CD4-positive, alpha-beta T cell treated with Interferon gamma for 1 hour (primary cell): Measurements from ENCODE around the gene HJV.

Source experiments
- DNase-seq: peaks from one replicate; pipeline ENCODE4 v3.0.0-alpha.2; 2020

The HJV gene

DNA sequence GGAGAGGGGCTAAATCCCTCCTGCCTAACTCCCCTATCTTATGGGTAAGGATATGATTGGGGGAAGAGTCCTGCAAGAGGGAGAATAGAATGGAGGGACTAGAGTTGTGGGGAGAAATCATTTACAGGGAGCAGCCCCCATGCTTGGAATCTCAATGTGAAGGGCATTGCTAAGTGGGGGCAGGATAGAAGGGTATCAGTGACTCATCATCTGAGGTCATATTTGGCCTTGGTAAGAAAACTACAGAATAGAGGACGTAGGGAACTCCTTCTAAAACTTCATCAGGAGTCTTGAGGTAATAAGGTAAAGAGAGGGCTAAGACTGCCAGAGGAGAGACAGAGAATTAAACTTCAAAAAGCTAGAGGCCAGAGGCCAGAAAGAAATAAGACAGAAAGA lies 487 bp downstream of the HJV start:
- DNase-seq: no peak

DNA sequence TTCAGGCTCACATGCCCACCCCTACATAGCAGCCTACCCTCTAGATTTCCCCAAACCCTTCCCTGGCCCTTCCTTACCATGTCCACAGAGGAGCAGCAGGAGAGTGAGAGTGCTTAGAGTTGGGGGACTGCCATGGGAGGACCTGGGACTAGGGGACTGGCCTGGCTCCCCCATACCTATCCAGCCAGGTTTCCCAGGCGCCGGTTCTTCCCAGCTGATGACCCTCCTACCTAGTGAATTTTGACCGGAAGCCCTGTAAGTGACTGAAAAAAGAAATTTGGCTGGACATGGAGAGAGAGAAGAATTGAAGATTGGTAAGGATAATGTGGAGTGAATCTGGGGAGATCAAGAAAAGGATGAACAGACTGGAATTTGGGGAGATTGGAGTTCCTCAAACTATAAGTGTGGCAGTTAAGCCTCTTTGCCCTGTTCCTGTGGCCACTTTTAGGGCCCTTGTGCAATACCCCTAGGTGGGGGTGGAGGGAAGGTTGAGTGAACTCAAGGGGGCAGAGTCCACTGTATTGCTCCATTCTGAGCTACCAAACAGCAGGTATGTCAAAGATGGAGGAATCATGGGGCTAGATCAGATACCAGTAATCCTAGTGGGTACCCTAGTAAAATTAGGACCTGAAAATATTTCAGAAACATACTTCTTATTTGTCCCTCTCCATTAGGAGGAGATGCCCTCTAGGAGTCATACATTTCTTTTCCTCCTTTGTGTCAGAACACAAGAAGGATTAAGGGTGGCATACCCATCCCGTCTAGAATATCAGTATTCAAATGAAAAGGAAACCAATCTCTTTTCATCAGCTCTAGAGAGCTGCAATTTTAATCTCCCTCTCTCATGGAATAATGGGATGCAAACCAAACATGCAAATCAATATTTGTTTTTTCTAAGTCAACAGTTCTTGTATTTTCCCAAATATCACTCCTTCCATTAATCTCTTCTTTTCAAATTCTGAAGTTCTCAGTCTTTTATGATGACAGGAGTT lies 1.2 kb downstream of the HJV start:
- DNase-seq: no peak

DNA sequence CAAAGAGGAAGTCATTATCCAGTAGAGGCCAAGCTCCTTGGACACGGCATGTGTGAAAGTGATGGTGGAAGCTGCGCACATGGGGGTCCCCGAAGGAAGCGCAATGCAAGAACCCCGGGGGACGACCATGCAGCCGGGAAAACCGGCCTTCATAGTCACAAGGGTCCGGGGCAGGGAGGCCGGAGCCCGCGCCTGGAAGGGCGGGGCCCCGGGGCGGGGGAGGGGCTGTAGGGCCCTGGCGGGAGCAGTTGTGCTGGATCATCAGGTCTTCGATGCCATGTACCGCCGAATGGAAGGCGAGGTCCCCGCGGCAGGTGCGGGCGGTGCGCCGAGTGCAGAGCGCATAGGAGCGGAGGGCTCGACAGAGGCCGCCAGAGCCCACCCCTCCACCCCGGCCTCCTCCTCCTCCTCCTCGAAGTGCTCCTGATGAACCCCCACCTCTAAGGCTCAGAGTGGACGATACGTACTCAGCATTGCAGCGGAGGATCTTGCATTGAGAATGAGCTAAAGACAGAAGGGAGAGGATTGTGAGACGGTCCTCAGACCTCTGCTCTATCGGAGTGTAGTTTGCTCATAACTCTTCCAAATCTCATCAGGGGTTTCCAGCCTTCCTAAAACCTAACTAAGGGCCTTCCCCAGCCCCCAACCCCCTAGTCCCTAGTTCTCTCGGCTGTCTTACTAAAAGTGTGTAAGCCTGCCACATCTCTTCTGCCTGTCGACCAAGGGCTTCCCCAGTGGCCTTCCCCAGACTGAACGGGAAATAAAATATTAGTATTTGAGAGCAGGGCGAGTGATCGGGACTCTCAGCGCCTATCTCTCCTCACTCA lies 2.1 kb downstream of the HJV start:
- DNase-seq: no peak

DNA sequence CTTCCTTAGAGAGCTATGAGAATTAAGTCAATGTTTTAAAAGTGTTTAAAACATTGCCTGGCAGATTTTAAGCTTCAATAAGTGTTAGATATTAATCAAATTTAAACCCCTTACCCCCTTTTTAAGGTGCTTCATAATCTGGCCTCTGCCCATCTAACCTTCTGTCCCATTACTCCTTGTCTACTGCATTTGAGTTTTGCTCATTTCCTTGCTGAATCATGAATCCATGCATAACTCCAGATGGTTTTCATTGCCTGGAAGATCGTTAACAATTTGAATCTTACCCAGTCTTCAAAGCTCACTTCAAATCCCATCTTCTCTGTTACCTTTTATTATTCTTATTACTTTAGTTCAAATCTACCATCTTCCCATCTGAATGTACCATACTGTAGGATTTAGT lies 4.6 kb downstream of the HJV start:
- no peak for DNase-seq

DNA sequence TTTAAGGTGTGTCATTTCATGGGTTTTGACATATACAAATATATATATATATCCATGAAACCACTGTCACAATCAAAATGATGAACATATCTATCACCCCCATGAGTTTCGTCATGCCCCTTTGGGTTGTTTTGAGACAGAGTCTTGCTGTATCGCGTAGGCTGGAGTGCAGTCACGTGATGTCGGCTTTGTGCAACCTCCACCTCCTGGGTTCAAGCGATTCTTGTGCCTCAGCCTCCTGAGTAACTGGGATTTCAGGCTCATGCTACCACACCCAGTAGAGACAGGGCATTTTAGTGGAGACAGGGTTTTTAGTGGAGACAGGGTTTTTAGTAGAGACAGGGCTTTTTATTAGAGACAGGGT lies 8.0 kb downstream of the HJV start:
- DNase-seq: no peak

DNA sequence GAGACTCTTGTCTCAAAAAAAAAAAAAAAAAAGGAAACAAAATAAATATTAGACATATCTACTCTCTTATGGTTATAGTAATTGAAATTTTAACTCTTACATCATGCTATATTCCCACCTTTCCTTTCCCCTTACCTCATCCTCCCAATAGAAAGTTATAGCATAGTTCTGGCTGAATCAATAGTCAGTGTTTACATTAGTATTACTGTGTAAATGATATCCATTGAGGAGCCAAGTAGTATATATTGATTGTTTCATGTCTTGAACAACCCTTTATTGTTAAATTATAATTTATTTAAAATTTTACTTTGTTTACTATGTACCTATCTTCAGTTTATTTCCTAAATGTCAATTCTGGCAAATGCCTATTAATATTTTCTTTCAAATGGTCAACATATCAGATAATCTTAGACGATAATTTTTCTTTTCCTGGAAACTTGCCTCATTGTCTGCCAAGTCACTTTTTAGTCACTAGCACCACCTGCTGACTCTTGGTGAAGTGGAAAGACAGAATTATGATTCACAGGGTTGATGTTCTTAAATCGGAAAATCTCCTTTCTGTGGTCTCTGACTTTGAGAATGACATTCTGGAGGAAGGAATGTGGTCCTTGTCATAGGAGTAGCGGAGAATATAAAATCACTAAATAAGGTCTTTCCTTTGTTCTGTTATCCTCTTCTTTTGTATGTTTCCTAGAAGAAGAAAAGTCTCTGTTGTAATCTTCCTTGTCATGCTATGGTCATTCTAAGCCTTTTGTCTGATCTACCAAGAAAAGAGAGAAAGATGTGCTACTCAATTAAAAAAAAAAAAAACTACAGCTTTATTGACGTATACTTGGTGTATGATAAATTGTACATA lies 8.6 kb downstream of the HJV start:
- DNase-seq: peak; percentile 46

DNA sequence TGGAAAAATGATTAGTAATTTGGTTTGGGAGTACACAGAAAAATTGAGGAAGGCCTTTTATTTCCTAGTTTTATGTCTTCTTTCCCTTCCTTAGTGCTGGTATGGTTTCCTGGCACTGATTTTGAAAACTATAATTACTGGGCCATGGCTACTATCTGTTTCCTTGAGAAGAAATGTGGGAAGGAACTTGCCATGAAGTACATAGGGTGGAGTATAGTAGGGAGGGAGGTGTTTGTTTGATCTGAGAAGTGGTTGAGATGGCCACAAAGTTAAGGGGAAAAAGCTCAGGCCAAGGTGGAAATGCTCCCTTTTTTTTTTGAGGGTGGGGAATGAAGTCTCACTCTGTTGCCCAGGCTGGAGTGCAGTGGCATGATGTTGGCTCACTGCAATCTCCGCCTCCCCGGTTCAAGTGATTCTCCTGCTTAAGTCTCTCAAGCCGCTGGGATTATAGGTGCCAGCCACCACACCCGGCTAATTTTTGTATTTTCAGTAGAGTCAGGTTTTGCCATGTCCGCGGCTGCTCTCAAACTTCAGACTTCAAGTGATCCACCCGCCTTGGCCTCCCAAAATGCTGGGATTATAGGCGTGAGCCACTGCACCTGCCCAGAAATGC lies 11.3 kb downstream of the HJV start:
- no peak for DNase-seq

DNA sequence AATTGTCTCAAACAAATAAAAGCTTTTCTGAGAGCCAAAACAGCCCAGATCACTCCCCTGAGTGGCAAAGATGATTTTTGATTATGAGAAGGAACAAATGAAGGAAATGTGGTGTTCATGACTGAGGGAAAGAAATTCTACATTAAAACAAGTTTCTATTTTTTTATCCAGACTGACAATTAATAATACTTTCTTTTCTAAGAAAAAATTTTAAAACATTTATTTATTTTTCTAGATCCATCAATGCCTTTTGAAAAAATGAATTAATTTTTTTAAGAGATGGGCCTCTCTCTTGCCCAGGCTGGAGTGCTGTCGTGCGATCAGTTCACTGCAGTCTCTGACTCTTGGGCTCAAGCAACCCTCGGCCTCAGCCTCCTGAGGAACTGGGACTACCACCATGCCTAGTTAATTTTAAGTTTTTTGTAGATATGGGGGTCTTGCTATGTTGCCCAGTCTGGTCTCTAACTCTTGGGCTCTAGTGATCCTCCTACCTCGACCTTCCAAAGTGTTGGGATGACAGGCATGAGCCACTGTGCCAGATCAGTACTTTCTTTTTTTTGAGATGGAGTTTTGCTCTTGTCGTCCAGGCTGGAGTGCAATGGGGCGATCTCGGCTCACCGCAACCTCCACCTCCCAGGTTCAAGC lies 13.9 kb downstream of the HJV start:
- no peak for DNase-seq

DNA sequence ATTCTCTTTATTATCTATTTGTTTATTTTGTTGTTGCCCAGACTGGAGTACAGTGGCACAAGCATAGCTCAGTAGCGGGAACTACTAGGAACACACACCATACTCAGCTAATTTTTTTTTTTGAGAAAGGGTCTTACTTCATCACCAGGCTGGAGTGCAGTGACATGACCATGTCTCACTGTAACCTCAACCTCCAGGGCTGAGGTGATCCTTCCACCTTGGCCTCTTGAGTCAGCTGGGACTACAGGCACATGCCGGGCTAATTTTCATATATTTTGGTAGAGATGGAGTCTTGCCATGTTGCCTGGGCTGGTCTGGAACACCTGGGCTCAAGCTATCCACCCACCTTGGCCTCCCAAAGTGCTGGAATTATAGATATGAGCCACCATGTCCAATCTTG lies 19.8 kb downstream of the HJV start:
- DNase-seq: no peak

DNA sequence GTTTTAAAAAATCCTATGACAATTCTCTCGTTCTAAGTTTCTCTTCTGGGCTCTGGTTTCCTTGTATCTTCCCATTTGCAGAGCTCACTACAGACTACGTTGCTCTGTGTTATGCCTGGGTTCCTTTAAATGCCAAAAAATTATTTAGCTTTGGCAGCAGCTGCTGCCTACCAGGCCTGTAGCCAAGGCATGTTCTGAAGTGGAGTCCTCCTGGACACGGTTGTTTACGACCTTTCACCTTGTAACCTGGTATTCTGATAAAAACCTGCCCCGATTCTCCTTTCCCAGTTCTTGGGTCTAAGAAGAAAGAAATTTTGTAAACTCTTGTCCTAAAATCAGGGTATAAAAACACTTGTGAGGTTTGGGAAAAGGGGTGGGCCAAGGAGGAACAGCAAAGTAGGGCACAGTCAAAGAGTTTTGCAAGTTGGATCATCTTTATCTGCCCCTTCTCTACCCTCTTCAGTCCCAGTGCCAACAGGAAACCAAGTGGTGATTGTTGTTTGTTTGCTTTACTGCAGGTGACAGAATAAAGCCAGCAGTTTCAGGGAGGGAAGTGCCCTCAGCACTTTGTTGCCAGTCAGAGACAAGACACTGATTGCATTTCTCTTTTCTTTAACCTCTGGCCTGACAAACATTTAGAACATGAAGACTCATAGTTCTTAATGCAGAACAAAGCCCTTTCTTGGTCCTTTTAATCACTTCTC lies 22.1 kb downstream of the HJV start:
- DNase-seq: peak; percentile 47

DNA sequence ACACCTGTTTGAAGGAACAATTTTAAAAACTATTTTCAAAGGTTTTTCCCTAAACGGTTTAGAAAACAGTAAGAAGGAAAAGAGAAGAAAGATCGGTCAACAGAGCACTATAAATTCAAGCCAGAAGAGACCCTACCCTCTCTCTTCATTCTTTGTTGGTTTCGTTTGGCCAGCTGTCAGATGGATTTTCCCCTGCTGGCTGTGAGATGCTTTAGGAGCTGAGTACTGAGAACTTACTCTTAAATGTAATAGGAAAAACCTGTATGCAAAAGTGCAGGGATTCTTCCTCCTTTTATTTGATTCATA lies 23.9 kb downstream of the HJV start:
- no peak for DNase-seq

DNA sequence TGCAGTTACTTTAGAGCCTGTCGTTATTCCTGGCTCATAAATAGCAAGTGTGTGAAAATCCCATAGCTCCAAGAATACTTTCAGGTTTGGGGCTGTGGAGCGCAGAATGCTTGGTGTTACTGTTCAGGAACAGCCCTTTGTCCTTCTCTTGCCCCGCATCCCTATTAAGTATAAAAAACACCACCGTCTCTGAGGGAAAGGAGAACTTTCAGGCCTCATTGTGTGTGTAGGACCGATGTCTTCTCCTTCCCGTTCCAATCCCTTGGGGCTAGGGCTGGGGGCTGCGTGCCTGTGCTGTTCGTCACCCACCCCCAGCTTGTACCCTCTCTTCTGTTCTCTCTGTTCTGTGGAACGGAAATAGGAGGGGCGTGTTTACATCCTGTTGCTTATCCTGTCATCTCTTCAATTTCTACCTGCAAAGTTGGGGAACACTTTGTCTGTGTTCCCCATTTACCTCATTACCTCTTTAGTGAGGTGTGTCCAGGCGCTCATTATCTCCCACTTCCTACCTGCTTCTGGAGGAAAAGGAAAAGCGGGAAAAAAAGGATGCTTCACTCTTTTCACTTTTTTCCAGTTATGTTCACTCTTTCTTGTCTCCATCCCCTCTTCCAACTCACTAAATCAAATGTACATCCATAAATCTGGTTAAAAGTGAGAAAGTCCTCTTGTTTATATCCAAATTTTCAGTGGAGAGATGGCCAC lies 24.4 kb downstream of the HJV start:
- DNase-seq: peak; percentile 66

DNA sequence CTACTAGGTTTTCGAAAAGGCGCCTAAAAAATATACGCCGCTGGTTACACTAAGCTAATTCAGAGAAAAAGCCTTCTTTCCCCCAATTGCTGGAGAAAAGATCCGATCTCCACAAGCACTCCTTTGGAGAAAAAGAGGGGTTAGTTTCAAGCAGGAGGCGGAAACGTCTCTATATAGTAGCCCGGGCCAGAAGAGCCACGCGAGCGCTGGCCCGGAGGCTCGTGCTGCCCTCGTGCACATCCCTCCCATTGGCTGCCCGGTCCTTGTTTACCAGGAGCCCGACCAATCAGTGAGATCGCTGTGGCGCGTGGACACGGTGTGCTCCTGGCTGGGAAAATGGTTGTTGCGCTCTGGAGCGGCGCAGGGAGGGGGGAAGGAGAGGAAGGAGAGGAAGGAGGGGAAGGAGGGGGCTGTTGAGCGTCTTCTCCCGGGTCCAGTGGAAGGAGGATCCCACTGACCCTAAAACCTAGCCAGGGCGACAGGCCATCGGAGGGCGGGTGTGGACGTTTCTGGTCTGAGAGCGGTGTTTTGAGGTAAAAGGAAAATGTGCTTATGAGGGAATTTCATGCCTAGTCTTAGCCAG lies 25.0 kb downstream of the HJV start, which contains the start of gene TXNIP:
Gene TXNIP, minus strand, starts transcription at position 147 of the 583 bp plus-strand sequence. CDS start 313 bp downstream, outside the sequence.
- peak; percentile 95 for DNase-seq

DNA sequence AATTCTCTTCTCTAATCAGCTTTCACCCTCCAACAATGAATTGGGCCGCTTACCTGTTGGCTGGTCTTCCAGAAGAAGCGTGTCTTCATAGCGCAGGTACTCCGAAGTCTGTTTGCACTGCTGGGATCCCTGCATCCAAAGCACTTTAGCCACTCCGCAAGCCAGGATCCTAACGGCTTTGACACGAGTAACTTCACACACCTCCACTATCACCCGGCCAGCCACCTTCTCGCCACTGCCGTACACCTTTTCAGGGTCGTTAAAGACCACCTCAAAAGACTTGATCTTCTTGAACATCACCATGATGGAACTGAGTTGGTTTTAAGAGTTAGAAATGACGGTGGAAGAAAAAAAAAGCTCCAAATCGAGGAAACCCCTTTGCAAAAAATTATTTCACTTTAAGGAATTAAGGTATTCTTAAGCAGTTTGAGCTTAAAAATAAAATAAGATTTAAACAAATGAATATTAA lies 25.5 kb downstream of the HJV start:
- no peak for DNase-seq

DNA sequence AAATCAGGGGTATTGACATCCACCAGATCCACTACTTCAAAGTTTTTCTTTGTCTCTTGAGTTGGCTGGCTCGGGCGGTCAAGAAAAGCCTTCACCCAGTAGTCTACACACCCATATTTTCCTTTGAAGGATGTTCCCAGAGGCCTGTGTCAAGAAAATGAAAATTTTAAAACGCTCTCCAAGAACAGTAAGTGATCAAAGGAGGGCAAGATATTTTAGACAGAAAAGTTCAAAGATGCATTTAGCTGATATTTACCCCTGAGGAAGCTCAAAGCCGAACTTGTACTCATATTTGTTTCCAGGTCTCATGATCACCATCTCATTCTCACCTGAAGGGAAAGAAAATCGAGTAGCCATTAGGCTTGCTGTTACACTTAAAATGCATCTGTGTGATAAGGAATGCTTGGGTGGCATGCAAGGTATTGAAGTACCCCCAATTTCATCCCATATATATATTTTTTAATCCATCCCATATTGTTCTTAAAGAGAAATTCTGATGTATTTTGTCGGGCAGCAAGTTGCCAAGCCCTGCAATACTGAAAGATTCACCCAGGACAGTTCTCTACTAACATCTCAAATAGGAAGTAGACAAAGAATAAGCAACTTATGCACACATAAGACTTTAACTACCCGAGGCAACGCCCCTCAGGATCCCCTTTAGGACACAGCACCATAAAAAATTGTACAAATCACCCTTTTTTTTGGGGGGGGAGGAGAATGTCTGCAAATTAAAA lies 26.2 kb downstream of the HJV start:
- no peak for DNase-seq

DNA sequence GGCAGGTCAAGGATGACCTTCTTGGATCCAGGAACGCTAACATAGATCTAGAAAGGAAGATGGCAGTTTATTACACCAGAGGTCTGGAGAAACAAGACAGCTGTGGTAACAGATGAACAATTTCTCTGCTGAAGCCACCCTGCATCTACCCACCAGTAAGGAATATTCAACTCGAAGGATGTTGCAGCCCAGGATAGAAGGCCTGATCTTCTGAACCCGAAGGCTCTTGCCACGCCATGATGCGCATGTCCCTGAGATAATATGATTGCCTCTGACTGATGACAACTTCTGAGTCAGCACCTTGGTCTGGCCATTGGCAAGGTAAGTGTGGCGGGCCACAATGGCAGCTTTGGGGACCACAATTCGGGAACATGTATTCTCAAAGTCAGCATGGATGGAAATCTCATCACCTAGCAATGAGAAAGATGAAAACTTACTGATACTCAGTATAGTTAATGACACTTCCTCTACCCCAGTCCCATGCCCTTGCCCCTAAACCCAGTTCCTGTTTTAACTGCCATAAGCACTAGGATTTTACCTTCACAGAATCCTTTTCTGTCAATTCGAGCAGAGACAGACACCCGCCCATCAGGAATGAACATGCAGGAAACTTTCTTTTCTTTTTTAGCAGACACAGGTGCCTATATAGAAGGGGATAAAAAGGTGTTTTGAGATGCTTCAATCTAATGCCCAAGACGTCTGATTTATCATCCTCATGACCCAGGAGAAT lies 27.0 kb downstream of the HJV start:
- DNase-seq: no peak

DNA sequence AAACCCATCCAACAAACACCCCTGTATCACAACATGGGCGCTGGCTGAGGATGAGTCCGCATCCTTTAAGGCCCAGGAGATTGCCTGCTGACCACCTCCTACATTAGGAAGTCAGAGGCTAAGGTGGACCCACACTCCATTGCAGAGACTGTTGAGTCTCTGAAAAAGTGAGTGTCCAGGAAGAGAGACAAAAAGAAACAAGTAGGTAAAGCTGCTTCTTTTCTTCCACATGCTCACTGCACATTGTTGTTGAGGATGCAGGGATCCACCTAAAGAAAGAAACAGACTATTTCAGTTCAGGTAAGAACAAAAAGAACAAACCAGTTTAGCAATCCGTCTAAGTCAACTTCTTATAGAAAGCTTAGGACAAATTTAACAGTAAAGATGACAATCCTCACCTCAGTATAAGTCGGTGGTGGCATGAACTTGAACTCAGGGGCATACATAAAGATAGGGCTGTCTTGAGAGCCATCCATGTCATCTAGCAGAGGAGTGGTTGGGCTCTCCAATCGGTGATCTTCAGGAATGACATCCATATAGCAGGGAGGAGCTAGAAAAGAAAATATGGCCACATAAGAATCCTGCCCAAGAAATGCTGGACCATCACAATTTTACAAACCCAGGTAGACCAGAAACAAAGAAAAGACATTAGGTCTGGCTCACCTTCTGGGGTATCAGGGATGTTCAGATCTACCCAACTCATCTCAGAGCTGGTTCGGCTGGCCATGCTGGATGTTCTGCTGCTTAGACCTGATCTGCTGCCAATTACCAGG lies 27.7 kb downstream of the HJV start:
- no peak for DNase-seq
